Natural killer cell (primary cell): Measurements from ENCODE around the gene PDGFC. TPM values are rescaled to one million over a fixed set of nuclear protein-coding genes. Genes with fewer than 3 reads are reported as not detected.

Source experiments
- ATAC-seq, 3 donors: fragments of 150-1000 bp in 2 of 3; fragments of 200-7000 bp in 1 of 3; cut with Tn5 transposase; 1 replicate in 1 of 3; 2 replicates in 2 of 3; pipeline ENCODE4 v1.10.0; 2021; ENCODE audit warnings: mild to moderate bottlenecking in 2 of 3, moderate library complexity in 2 of 3
- DNase-seq, 2 donors: peaks; one replicate each; pipeline versions ENCODE4 v3.0.0 to v3.0.0-alpha.2; 2013 to 2021; ENCODE audit warnings: mixed read lengths in 1 of 2
- H3K27ac ChIP-seq: one replicate; pipeline ENCODE4 v1.5.1; 2013; ENCODE audit warnings: mild to moderate bottlenecking, low read length
- H3K27me3 ChIP-seq: one replicate; pipeline ENCODE4 v1.6.1; 2013; ENCODE audit warnings: low read length; ENCODE audit not compliant: control insufficient read depth, insufficient read depth
- H3K36me3 ChIP-seq: one replicate; pipeline ENCODE4 v1.6.1; 2013; ENCODE audit warnings: low read length; ENCODE audit not compliant: control insufficient read depth, insufficient read depth
- H3K4me1 ChIP-seq: one replicate; pipeline ENCODE4 v1.6.1; 2013; ENCODE audit warnings: low read length; ENCODE audit not compliant: control insufficient read depth, insufficient read depth
- H3K4me3 ChIP-seq: one replicate; pipeline ENCODE4 v1.5.1; 2013; ENCODE audit warnings: low read length
- H3K9me3 ChIP-seq: one replicate; pipeline ENCODE4 v1.6.1; 2013; ENCODE audit warnings: low read length; ENCODE audit not compliant: control insufficient read depth, insufficient read depth
- H3K27ac Mint-ChIP-seq, 2 donors: one replicate each; pipeline ENCODE4 v1.8.0; 2022; ENCODE audit warnings: mild to moderate bottlenecking in 2 of 2, mixed read lengths in 2 of 2, moderate library complexity in 1 of 2
- H3K27me3 Mint-ChIP-seq, 2 donors: one replicate each; pipeline ENCODE4 v1.8.0; 2022; ENCODE audit warnings: low read depth in 2 of 2, mixed read lengths in 2 of 2
- H3K36me3 Mint-ChIP-seq: one replicate; pipeline ENCODE4 v1.8.0; 2022; ENCODE audit warnings: mixed read lengths
- H3K4me1 Mint-ChIP-seq, 2 donors: one replicate each; pipeline ENCODE4 v1.8.0; 2022; ENCODE audit warnings: mixed read lengths in 2 of 2
- H3K4me3 Mint-ChIP-seq: one replicate; pipeline ENCODE4 v1.8.0; 2022; ENCODE audit warnings: mild to moderate bottlenecking, moderate library complexity, mixed read lengths
- H3K9me3 Mint-ChIP-seq, 2 donors: one replicate each; pipeline ENCODE4 v1.8.0; 2022; ENCODE audit warnings: mixed read lengths in 2 of 2
- CTCF ChIP-seq: fragments of 200-600 bp; IDR thresholded peaks from one replicate; pipeline ENCODE4 v1.8.0; 2022; ENCODE audit warnings: antibody characterized with exemption
- WGBS: methylation state at CpG from one replicate; pipeline ENCODE4 v1.1.7; 2013; ENCODE audit warnings: missing lambda C conversion rate; ENCODE audit not compliant: insufficient coverage; 5-methylcytosine and 5-hydroxymethylcytosine counted together
- intact Hi-C: fragments of 100-400 bp; cut with micrococcal nuclease; formaldehyde crosslinking; loops from one replicate; pipeline ENCODE4 v1.14.2; 2022
- total RNA-seq, 4 donors: library from RNA; stranded (reverse); fragments of 120-200 nt in 1 of 4; gene quantifications; one replicate each; pipeline versions ENCODE4 v1.2.3 to v1.2.4, GENCODE V29; 2013 to 2022

Gene PDGFC
- total RNA-seq, 3 donors from 2014 or later (not counting 1 experiment from before 2014, with no cell fraction given), result 0.72 to 1.6 (median 0.90) TPM

GRCh38 chr4:156825074-156825473, 146.5 kb downstream of the PDGFC start:
- H3K36me3 ChIP-seq, result no peaks in the 10 kb centered on the region
- WGBS, result 87% methylated on average over 3 of the region's 4 CpGs
- no peaks in the 10 kb centered on the region for H3K4me1 ChIP-seq
- Mint-ChIP-seq H3K4me1 (no peaks in the 10 kb centered on the region), H3K9me3 (peaks cover 5 to 12% of the 10 kb centered on the region in 2 donors), H3K36me3 (no peaks in the 10 kb centered on the region), H3K4me3 (no peak overlapping the region), H3K27ac (no peak overlapping the region), H3K27me3 (no peaks in the 10 kb centered on the region)
- peaks cover 3% of the 10 kb centered on the region for H3K9me3 ChIP-seq
- intact Hi-C loops, result no loop called here
- DNase-seq (no peak), ATAC-seq (no peak)
- no peak for TF ChIP-seq CTCF
- no peak overlapping the region for H3K4me3 ChIP-seq
- H3K27ac ChIP-seq, result no peak overlapping the region
- H3K27me3 ChIP-seq, result no peaks in the 10 kb centered on the region

GRCh38 chr4:156824451-156825060, 147.0 kb downstream of the PDGFC start:
- H3K27ac ChIP-seq, result no peak overlapping the region
- Mint-ChIP-seq H3K9me3 (peaks cover 7 to 16% of the 10 kb centered on the region in 2 donors), H3K4me1 (no peaks in the 10 kb centered on the region), H3K27me3 (no peaks in the 10 kb centered on the region), H3K36me3 (no peaks in the 10 kb centered on the region), H3K4me3 (no peak overlapping the region), H3K27ac (no peak overlapping the region)
- H3K27me3 ChIP-seq, result no peaks in the 10 kb centered on the region
- TF ChIP-seq CTCF, result no peak
- DNase-seq (no peak), ATAC-seq (no peak)
- WGBS, result 100% methylated on average over 1 of the region's 2 CpGs
- H3K36me3 ChIP-seq, result no peaks in the 10 kb centered on the region
- no peak overlapping the region for H3K4me3 ChIP-seq
- intact Hi-C loops, result no loop called here
- peaks cover 3% of the 10 kb centered on the region for H3K9me3 ChIP-seq
- no peaks in the 10 kb centered on the region for H3K4me1 ChIP-seq

- Mint-ChIP-seq H3K4me1 (no peaks in the 10 kb centered on the region), H3K36me3 (no peaks in the 10 kb centered on the region), H3K4me3 (no peak overlapping the region), H3K27me3 (no peaks in the 10 kb centered on the region), H3K27ac (no peak overlapping the region), H3K9me3 (peaks cover 5 to 11% of the 10 kb centered on the region in 2 donors)
- ATAC-seq (no peak), DNase-seq (no peak)
- Histone ChIP-seq H3K27me3 (no peaks in the 10 kb centered on the region), H3K4me1 (no peaks in the 10 kb centered on the region), H3K9me3 (peaks cover 3% of the 10 kb centered on the region), H3K4me3 (no peak overlapping the region), H3K36me3 (no peaks in the 10 kb centered on the region), H3K27ac (no peak overlapping the region)
- no peak for TF ChIP-seq CTCF
- intact Hi-C loops, result no loop called here
- 86% methylated on average over 3 of the region's 3 CpGs for WGBS
Observed at GRCh38 chr4:156820931-156821330, 150.7 kb downstream of the PDGFC start.

GRCh38 chr4:156816360-156816755, 155.2 kb downstream of the PDGFC start:
- WGBS, result no CpG with 5 or more reads among the region's 2 CpGs
- no peak overlapping the region for H3K4me3 Mint-ChIP-seq
- intact Hi-C loops, result no loop called here
- H3K36me3 Mint-ChIP-seq, result no peaks in the 10 kb centered on the region
- H3K4me1 ChIP-seq, result no peaks in the 10 kb centered on the region
- DNase-seq (no peak), ATAC-seq (no peak)
- no peaks in the 10 kb centered on the region for H3K36me3 ChIP-seq
- no peaks in the 10 kb centered on the region for H3K27me3 Mint-ChIP-seq
- peaks cover 12 to 17% of the 10 kb centered on the region in 2 donors for H3K9me3 Mint-ChIP-seq
- H3K9me3 ChIP-seq, result no peaks in the 10 kb centered on the region
- H3K4me3 ChIP-seq, result no peak overlapping the region
- no peak overlapping the region for H3K27ac Mint-ChIP-seq
- H3K27ac ChIP-seq, result no peak overlapping the region
- TF ChIP-seq CTCF, result no peak
- H3K4me1 Mint-ChIP-seq, result no peaks in the 10 kb centered on the region
- no peaks in the 10 kb centered on the region for H3K27me3 ChIP-seq
